OCI-LY3 (cell line): ENCODE results near the gene DTNA.

Source experiments
- H2AFZ ChIP-seq: fragments of 200-600, 300-600 bp; shearing (Covaris generic); 2 replicates; pipeline ENCODE4 v1.6.0; 2014; ENCODE audit warnings: antibody characterized with exemption, low read depth, low read length
- H3K27ac ChIP-seq: fragments of 200-600, 300-600 bp; sonication (generic); 2 replicates; pipeline ENCODE4 v1.5.1; 2014; ENCODE audit warnings: mild to moderate bottlenecking, low read length, moderate library complexity, mixed read lengths
- H3K27me3 ChIP-seq: fragments of 200-600, 300-600 bp; sonication (generic); 2 replicates; pipeline ENCODE4 v1.6.1; 2014; ENCODE audit warnings: low read depth, low read length, mixed read lengths
- H3K36me3 ChIP-seq: fragments of 200-600, 300-600 bp; sonication (generic); replicated peaks from 2 replicates; pipeline ENCODE3; 2014; ENCODE audit warnings: low read depth, low read length, mixed read lengths
- H3K4me1 ChIP-seq: fragments of 300-600, 200-600 bp; sonication (generic); 2 replicates; pipeline ENCODE4 v1.6.1; 2014; ENCODE audit warnings: low read length, mixed read lengths
- H3K4me2 ChIP-seq: fragments of 200-600, 300-600 bp; sonication (generic); 2 replicates; pipeline ENCODE4 v1.6.1; 2014; ENCODE audit warnings: low read length, mixed read lengths
- H3K4me3 ChIP-seq: fragments of 300-600, 200-600 bp; sonication (generic); 2 replicates; pipeline ENCODE4 v1.5.1; 2014; ENCODE audit warnings: antibody characterized with exemption, mild to moderate bottlenecking, low read length, moderate library complexity
- H3K79me2 ChIP-seq: fragments of 300-600, 200-600 bp; shearing (Covaris generic); 2 replicates; pipeline ENCODE4 v1.6.1; 2014; ENCODE audit warnings: mild to moderate bottlenecking, low read length, mixed read lengths
- H3K9ac ChIP-seq: fragments of 300-600, 200-600 bp; shearing (Covaris generic); 2 replicates; pipeline ENCODE4 v1.6.0; 2014; ENCODE audit warnings: mild to moderate bottlenecking, low read length, moderate library complexity
- H3K9me3 ChIP-seq: fragments of 200-600, 300-600 bp; shearing (Covaris generic); 2 replicates; pipeline ENCODE4 v1.6.1; 2014; ENCODE audit warnings: low read length, mixed read lengths; ENCODE audit not compliant: insufficient read depth
- H4K20me1 ChIP-seq: fragments of 200-600, 300-600 bp; sonication (generic); 2 replicates; pipeline ENCODE4 v1.6.1; 2016; ENCODE audit warnings: low read length, mixed read lengths; ENCODE audit not compliant: insufficient read depth
- CTCF ChIP-seq: fragments of 200-600, 300-600 bp; sonication (generic); IDR thresholded peaks from 2 replicates; pipeline ENCODE4 v1.5.1; 2014; ENCODE audit warnings: antibody characterized with exemption, low read length, low read depth
- EZH2phosphoT487 ChIP-seq: fragments of 200-600 bp; shearing (Covaris generic); IDR thresholded peaks from 2 replicates; pipeline ENCODE4 v1.6.1; 2018; ENCODE audit warnings: antibody characterized with exemption, mixed run types, low read depth

DTNA gene

GRCh38 chr18:34697233-34697632, 12.9 kb upstream of the DTNA start:
- Histone ChIP-seq H3K27ac (no peak overlapping the region), H3K79me2 (no peaks in the 10 kb centered on the region), H3K36me3 (no peaks in the 10 kb centered on the region), H2AFZ (no peak overlapping the region), H3K9ac (no peak overlapping the region), H3K4me2 (no peak overlapping the region), H4K20me1 (no peaks in the 10 kb centered on the region), H3K27me3 (0 out of 2 replicates have a peak, but pooled peaks cover 3% of the 10 kb centered on the region), H3K4me3 (no peak overlapping the region), H3K4me1 (no peaks in the 10 kb centered on the region), H3K9me3 (no peaks in the 10 kb centered on the region)
- TF ChIP-seq EZH2phosphoT487, result no peak
- no peak for TF ChIP-seq CTCF

GRCh38 chr18:34697891-34698290, 12.2 kb upstream of the DTNA start:
- Histone ChIP-seq H3K79me2 (no peaks in the 10 kb centered on the region), H3K4me2 (no peak overlapping the region), H3K27me3 (0 out of 2 replicates have a peak, but pooled peaks cover 3% of the 10 kb centered on the region), H3K9ac (no peak overlapping the region), H3K4me1 (no peaks in the 10 kb centered on the region), H4K20me1 (no peaks in the 10 kb centered on the region), H3K9me3 (no peaks in the 10 kb centered on the region), H3K36me3 (no peaks in the 10 kb centered on the region), H3K4me3 (no peak overlapping the region), H2AFZ (no peak overlapping the region), H3K27ac (no peak overlapping the region)
- TF ChIP-seq CTCF (no peak), EZH2phosphoT487 (no peak)

GRCh38 chr18:34701911-34702310, 8.2 kb upstream of the DTNA start:
- peaks cover under 1% of the 10 kb centered on the region for H3K4me1 ChIP-seq
- no peaks in the 10 kb centered on the region for H3K36me3 ChIP-seq
- no peak overlapping the region for H3K9ac ChIP-seq
- H4K20me1 ChIP-seq, result no peaks in the 10 kb centered on the region
- no peaks in the 10 kb centered on the region for H3K9me3 ChIP-seq
- no peak overlapping the region for H3K4me3 ChIP-seq
- no peak overlapping the region for H3K4me2 ChIP-seq
- no peak for TF ChIP-seq CTCF
- TF ChIP-seq EZH2phosphoT487, result no peak
- 0 out of 2 replicates have a peak, but pooled peaks cover 3% of the 10 kb centered on the region for H3K27me3 ChIP-seq
- peak overlapping the region; percentile 44; the same call in 1 of the 2 replicates for H2AFZ ChIP-seq
- no peak overlapping the region for H3K27ac ChIP-seq
- no peaks in the 10 kb centered on the region for H3K79me2 ChIP-seq

GRCh38 chr18:34702814-34703213, 7.3 kb upstream of the DTNA start:
- TF ChIP-seq EZH2phosphoT487, result no peak
- TF ChIP-seq CTCF, result no peak

More at GRCh38 chr18:34702814-34703213, 7.3 kb upstream of the DTNA start:
- Histone ChIP-seq H2AFZ (no peak overlapping the region), H3K27ac (no peak overlapping the region), H3K4me2 (no peak overlapping the region), H3K27me3 (0 out of 2 replicates have a peak, but pooled peaks cover 3% of the 10 kb centered on the region), H3K4me3 (no peak overlapping the region), H4K20me1 (no peaks in the 10 kb centered on the region), H3K9ac (no peak overlapping the region), H3K79me2 (no peaks in the 10 kb centered on the region), H3K36me3 (no peaks in the 10 kb centered on the region), H3K9me3 (no peaks in the 10 kb centered on the region), H3K4me1 (peaks cover 9% of the 10 kb centered on the region)
